HUDEP-2 (cell line): Measurements from ENCODE around the gene TMEM212.

Source experiments
- DNase-seq, 76 experiments: peaks; one replicate each; lab custom pipeline; 2025; ENCODE audit not compliant: unreplicated experiment in 76 of 76; lab: John Stamatoyannopoulos, UW

Gene TMEM212

GRCh38 chr3:171842864-171843518, at the start of gene TMEM212:
Gene TMEM212 (plus strand): TSS chr3:171843349. CDS start chr3:171843384, 35 bp downstream.
- no peak for DNase-seq

- DNase-seq = no peak
Observed at GRCh38 chr3:171796625-171797264, 46.4 kb upstream of the TMEM212 start.

GRCh38 chr3:171797265-171797679, 45.9 kb upstream of the TMEM212 start:
- DNase-seq = no peak

GRCh38 chr3:171797873-171798272, 45.3 kb upstream of the TMEM212 start:
- DNase-seq = no peak

- DNase-seq = no peak
Observed at GRCh38 chr3:171799501-171799900, 43.6 kb upstream of the TMEM212 start.

GRCh38 chr3:171801738-171802589, 41.2 kb upstream of the TMEM212 start:
- DNase-seq = no peak

- no peak for DNase-seq
Observed at GRCh38 chr3:171802590-171802956, 40.6 kb upstream of the TMEM212 start.

GRCh38 chr3:171803044-171803443, 40.1 kb upstream of the TMEM212 start:
- DNase-seq = no peak

GRCh38 chr3:171804618-171805389, 38.3 kb upstream of the TMEM212 start:
- peak in 1 of 76 experiments; percentile 5 for DNase-seq

- DNase-seq = no peak
Observed at GRCh38 chr3:171805687-171806086, 37.5 kb upstream of the TMEM212 start.

GRCh38 chr3:171806200-171807128, 36.7 kb upstream of the TMEM212 start:
- peak in 6 of 76 experiments; percentile 5 to 31 (median 22) for DNase-seq

GRCh38 chr3:171807129-171807675, 35.9 kb upstream of the TMEM212 start:
- no peak for DNase-seq

GRCh38 chr3:171807806-171808205, 35.3 kb upstream of the TMEM212 start:
- DNase-seq = no peak

- peak in 18 of 76 experiments; percentile 35 to 64 (median 50) for DNase-seq
Observed at GRCh38 chr3:171809611-171809860, 33.6 kb upstream of the TMEM212 start.

- peak in 72 of 76 experiments; percentile 18 to 84 (median 68) for DNase-seq
Observed at GRCh38 chr3:171809861-171810628, 33.1 kb upstream of the TMEM212 start, which contains the start of gene PLD1. Gene PLD1 (minus strand): TSS chr3:171810483. CDS start chr3:171738051, 72,432 bp downstream.

- no peak for DNase-seq
Observed at GRCh38 chr3:171810629-171811294, 32.4 kb upstream of the TMEM212 start.

- peak in 15 of 76 experiments; percentile 7 to 60 (median 24) for DNase-seq
Observed at GRCh38 chr3:171811295-171811912, 31.7 kb upstream of the TMEM212 start.

GRCh38 chr3:171811913-171812335, 31.2 kb upstream of the TMEM212 start:
- no peak for DNase-seq
